IMR-90 (cell line): ENCODE results near the gene STAT3.

Source experiments
- BHLHE40 ChIP-seq: fragments of 150-350 bp; IDR thresholded peaks from 2 replicates; pipeline ENCODE4 v1.6.1; 2016; ENCODE audit warnings: mild to moderate bottlenecking, low read depth, low read length
- CHD1 ChIP-seq: IDR thresholded peaks from 2 replicates; pipeline ENCODE4 v1.6.1; 2012; ENCODE audit warnings: low read depth, low read length, improper control_type of control experiment
- MAFK ChIP-seq: IDR thresholded peaks from 2 replicates; pipeline ENCODE4 v1.6.1; 2012; ENCODE audit warnings: low read depth, low read length, improper control_type of control experiment
- MXI1 ChIP-seq: IDR thresholded peaks from 2 replicates; pipeline ENCODE4 v1.6.1; 2012; ENCODE audit warnings: low read depth, mild to moderate bottlenecking, low read length, moderate library complexity, borderline replicate concordance
- POLR2A ChIP-seq: IDR thresholded peaks from 2 replicates; pipeline ENCODE4 v1.6.1; 2012; ENCODE audit warnings: mild to moderate bottlenecking, low read depth, low read length
- RAD21 ChIP-seq: IDR thresholded peaks from 2 replicates; pipeline ENCODE4 v1.6.1; 2012; ENCODE audit warnings: low read length, improper control_type of control experiment
- RCOR1 ChIP-seq: IDR thresholded peaks from 2 replicates; pipeline ENCODE4 v1.6.1; 2012; ENCODE audit warnings: mild to moderate bottlenecking, low read length, improper control_type of control experiment; ENCODE audit not compliant: insufficient replicate concordance
- RFX5 ChIP-seq: IDR thresholded peaks from 2 replicates; pipeline ENCODE4 v1.8.0; 2012; ENCODE audit warnings: low read depth, mild to moderate bottlenecking, low read length, moderate library complexity
- SMC3 ChIP-seq: fragments of 150-350 bp; IDR thresholded peaks from 2 replicates; pipeline ENCODE4 v1.6.1; 2016; ENCODE audit warnings: low read depth, mild to moderate bottlenecking, antibody characterized with exemption, low read length, moderate library complexity
- TF ChIP-seq, protein P1 (sequence below): conservative IDR thresholded peaks from 2 replicates; pipeline ENCODE4 v1.5.1; 2012; ENCODE audit warnings: mild to moderate bottlenecking, low read depth, low read length, improper control_type of control experiment
- TF ChIP-seq, protein P2 (sequence below): fragments of 150-350 bp; IDR thresholded peaks from 2 replicates; pipeline ENCODE4 v1.6.1; 2017; ENCODE audit warnings: mild to moderate bottlenecking, antibody characterized with exemption, low read length, low read depth

- TF ChIP-seq POLR2A = no peak
- TF ChIP-seq, protein P1, sequence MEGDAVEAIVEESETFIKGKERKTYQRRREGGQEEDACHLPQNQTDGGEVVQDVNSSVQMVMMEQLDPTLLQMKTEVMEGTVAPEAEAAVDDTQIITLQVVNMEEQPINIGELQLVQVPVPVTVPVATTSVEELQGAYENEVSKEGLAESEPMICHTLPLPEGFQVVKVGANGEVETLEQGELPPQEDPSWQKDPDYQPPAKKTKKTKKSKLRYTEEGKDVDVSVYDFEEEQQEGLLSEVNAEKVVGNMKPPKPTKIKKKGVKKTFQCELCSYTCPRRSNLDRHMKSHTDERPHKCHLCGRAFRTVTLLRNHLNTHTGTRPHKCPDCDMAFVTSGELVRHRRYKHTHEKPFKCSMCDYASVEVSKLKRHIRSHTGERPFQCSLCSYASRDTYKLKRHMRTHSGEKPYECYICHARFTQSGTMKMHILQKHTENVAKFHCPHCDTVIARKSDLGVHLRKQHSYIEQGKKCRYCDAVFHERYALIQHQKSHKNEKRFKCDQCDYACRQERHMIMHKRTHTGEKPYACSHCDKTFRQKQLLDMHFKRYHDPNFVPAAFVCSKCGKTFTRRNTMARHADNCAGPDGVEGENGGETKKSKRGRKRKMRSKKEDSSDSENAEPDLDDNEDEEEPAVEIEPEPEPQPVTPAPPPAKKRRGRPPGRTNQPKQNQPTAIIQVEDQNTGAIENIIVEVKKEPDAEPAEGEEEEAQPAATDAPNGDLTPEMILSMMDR = no peak
- TF ChIP-seq, protein P2, sequence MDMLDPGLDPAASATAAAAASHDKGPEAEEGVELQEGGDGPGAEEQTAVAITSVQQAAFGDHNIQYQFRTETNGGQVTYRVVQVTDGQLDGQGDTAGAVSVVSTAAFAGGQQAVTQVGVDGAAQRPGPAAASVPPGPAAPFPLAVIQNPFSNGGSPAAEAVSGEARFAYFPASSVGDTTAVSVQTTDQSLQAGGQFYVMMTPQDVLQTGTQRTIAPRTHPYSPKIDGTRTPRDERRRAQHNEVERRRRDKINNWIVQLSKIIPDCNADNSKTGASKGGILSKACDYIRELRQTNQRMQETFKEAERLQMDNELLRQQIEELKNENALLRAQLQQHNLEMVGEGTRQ = no peak
- TF ChIP-seq CHD1 = no peak
- TF ChIP-seq MAFK = no peak
- no peak for TF ChIP-seq RFX5
- no peak for TF ChIP-seq RCOR1
- no peak for TF ChIP-seq MXI1
- TF ChIP-seq RAD21 = no peak
- no peak for TF ChIP-seq BHLHE40
- no peak for TF ChIP-seq SMC3
Observed at GRCh38 chr17:42333053-42333452, 55.2 kb downstream of the STAT3 start.
